Measurements from ENCODE around the gene DMXL1.

DMXL1 gene

DNA sequence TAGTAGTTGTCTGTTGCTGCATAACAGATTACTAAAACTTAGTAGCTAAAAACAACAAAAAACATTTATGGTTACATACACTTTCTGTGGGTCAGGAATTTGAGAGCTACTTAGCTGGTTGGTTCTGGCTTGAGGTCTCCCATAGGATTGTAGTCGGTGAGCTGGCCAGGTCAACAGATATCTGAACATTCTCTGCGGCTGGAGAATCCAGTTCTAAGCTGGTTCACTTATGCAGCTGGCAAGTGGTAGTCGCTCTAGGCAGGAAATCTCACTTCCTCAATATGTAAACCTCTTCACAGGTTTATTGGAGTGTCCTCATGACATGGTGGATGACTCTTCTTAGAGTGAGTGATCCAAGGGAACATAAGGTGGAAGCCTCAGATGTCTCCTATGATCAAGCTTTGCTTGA, 219.3 kb downstream of the DMXL1 start:
- H3K27ac ChIP-seq (ENCODE audit: low read depth, low read length), result no peak overlapping the region
- no peak for DNase-seq

DNA sequence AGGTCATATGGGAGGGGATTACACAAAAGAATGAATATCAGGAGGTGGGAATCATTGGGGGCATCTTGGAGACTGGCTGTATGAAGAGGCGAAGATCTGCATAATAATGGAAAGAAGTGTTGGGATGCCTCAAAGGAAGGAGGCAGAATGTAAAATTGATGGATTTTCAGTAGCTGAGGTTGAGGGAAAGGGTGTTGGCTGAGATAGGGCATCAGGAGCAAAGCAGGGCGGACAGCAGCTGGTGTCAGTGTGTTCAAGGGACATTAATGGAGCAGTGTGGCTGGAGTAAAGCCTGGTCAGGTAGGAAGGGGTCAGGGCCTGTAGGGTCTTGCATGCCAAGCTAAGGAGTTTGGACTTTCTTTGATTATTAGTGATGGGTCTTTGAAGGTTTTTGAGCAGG, 219.7 kb downstream of the DMXL1 start:
- Histone ChIP-seq H3K79me2 (ENCODE audit: control insufficient read depth, insufficient read depth, low read length) (no peaks in the 10 kb centered on the region), H2BK5ac (ENCODE audit: low read length) (peak overlapping the region; percentile 40), H3K4me3 (ENCODE audit: low read length) (no peak overlapping the region), H2BK120ac (ENCODE audit: low read depth, low read length) (no peak overlapping the region), H3K4ac (ENCODE audit: low read depth, low read length) (no peak overlapping the region), H2AK5ac (ENCODE audit: low read length) (peak overlapping the region; percentile 4), H3K4me1 (ENCODE audit: control insufficient read depth, low read depth, low read length) (peaks cover 14% of the 10 kb centered on the region), H3K79me1 (ENCODE audit: low read length) (peaks cover 5% of the 10 kb centered on the region), H3K27me3 (ENCODE audit: insufficient read depth, low read length, poor library complexity) (no peaks in the 10 kb centered on the region), H2BK15ac (replicated peaks; ENCODE audit: low read depth) (no peak overlapping the region), H3K9ac (ENCODE audit: low read length) (no peak overlapping the region), H3K56ac (ENCODE audit: low read length) (peak overlapping the region; percentile 22), H3K18ac (ENCODE audit: low read length) (no peak overlapping the region), H3K23ac (ENCODE audit: low read length) (no peak overlapping the region), H3K36me3 (ENCODE audit: control insufficient read depth, insufficient read depth, low read length) (no peaks in the 10 kb centered on the region), H3K4me2 (ENCODE audit: low read length) (no peak overlapping the region), H4K5ac (ENCODE audit: low read length) (no peak overlapping the region), H3K27ac (ENCODE audit: low read depth, low read length) (no peak overlapping the region), H4K8ac (ENCODE audit: low read depth, low read length) (no peak overlapping the region)
- DNase-seq, result no peak
- WGBS (ENCODE audit: extremely low coverage, insufficient coverage, low lambda C conversion rate), result no CpG with 5 or more reads among the region's 2 CpGs

More for the DNA sequence above, 219.3 kb downstream of the DMXL1 start:
- H2BK5ac ChIP-seq (ENCODE audit: low read length), result no peak overlapping the region
- no peak overlapping the region for H3K4me2 ChIP-seq (ENCODE audit: low read length)
- H2AK5ac ChIP-seq (ENCODE audit: low read length), result no peak overlapping the region
- no peaks in the 10 kb centered on the region for H3K79me2 ChIP-seq (ENCODE audit: control insufficient read depth, insufficient read depth, low read length)
- no peak overlapping the region for H3K23ac ChIP-seq (ENCODE audit: low read length)
- H3K4me1 ChIP-seq (ENCODE audit: control insufficient read depth, low read depth, low read length), result peaks cover 14% of the 10 kb centered on the region
- no peaks in the 10 kb centered on the region for H3K36me3 ChIP-seq (ENCODE audit: control insufficient read depth, insufficient read depth, low read length)
- H2BK120ac ChIP-seq (ENCODE audit: low read depth, low read length), result no peak overlapping the region
- peak overlapping the region; percentile 22 for H3K56ac ChIP-seq (ENCODE audit: low read length)
- no CpG with 5 or more reads among the region's 3 CpGs for WGBS (ENCODE audit: extremely low coverage, insufficient coverage, low lambda C conversion rate)
- H3K9ac ChIP-seq (ENCODE audit: low read length), result no peak overlapping the region
- no peak overlapping the region for H3K18ac ChIP-seq (ENCODE audit: low read length)
- H3K27me3 ChIP-seq (ENCODE audit: insufficient read depth, low read length, poor library complexity), result no peaks in the 10 kb centered on the region
- no peak overlapping the region for H2BK15ac ChIP-seq (replicated peaks; ENCODE audit: low read depth)
- H3K4ac ChIP-seq (ENCODE audit: low read depth, low read length), result no peak overlapping the region
- no peak overlapping the region for H4K8ac ChIP-seq (ENCODE audit: low read depth, low read length)
- H4K5ac ChIP-seq (ENCODE audit: low read length), result no peak overlapping the region
- H3K79me1 ChIP-seq (ENCODE audit: low read length), result peaks cover 5% of the 10 kb centered on the region
- no peak overlapping the region for H3K4me3 ChIP-seq (ENCODE audit: low read length)

DNA sequence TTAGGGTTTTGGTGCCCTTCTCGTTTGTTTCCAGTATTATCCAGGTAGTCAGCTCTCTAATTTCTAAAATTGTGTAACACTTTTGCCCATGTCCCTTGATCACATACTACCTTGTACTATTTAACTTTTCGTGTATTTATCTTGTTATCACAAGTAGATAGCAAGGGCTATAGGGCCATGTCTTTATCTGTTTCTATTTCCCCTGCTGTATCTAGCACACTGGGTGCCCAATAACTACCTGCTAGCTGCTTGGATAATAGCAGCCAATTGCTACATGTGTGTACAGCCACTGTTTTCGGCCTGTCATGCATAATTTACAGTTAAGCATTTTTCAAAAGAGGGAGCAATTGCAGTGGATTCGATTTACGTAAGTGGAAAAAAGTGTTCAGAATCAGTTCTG, 220.2 kb downstream of the DMXL1 start:
- Histone ChIP-seq H2BK120ac (ENCODE audit: low read depth, low read length) (no peak overlapping the region), H3K56ac (ENCODE audit: low read length) (peak overlapping the region; percentile 22), H3K4me1 (ENCODE audit: control insufficient read depth, low read depth, low read length) (peaks cover 14% of the 10 kb centered on the region), H2BK5ac (ENCODE audit: low read length) (no peak overlapping the region), H3K9ac (ENCODE audit: low read length) (no peak overlapping the region), H4K8ac (ENCODE audit: low read depth, low read length) (no peak overlapping the region), H3K27me3 (ENCODE audit: insufficient read depth, low read length, poor library complexity) (no peaks in the 10 kb centered on the region), H3K23ac (ENCODE audit: low read length) (no peak overlapping the region), H2BK15ac (replicated peaks; ENCODE audit: low read depth) (no peak overlapping the region), H3K36me3 (ENCODE audit: control insufficient read depth, insufficient read depth, low read length) (no peaks in the 10 kb centered on the region), H3K18ac (ENCODE audit: low read length) (no peak overlapping the region), H4K5ac (ENCODE audit: low read length) (no peak overlapping the region), H2AK5ac (ENCODE audit: low read length) (no peak overlapping the region), H3K79me2 (ENCODE audit: control insufficient read depth, insufficient read depth, low read length) (no peaks in the 10 kb centered on the region), H3K79me1 (ENCODE audit: low read length) (peaks cover 5% of the 10 kb centered on the region), H3K4ac (ENCODE audit: low read depth, low read length) (no peak overlapping the region), H3K4me3 (ENCODE audit: low read length) (no peak overlapping the region), H3K27ac (ENCODE audit: low read depth, low read length) (no peak overlapping the region), H3K4me2 (ENCODE audit: low read length) (no peak overlapping the region)
- DNase-seq, result no peak
- no CpG with 5 or more reads among the region's 5 CpGs for WGBS (ENCODE audit: extremely low coverage, insufficient coverage, low lambda C conversion rate)

DNA sequence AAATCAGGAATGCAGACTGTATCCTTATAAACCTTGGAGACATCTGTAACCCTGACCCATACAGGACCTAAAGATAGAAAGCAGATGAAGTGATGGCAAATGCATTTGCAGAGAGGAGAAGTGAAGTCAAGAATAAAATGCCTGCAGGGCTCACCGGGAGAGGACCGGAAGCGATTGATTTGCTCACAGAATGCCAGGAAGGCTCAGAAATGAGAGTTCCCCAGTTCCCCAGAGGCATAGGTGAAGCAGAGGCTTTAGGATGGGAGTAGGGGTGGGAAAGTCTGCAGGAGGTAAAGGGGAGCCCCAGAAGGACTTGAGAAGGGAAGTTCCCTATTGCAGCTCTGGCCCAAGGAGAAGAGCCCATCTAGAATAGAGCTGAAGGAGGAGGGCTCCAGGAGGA, 221.0 kb downstream of the DMXL1 start:
- Histone ChIP-seq H3K4ac (ENCODE audit: low read depth, low read length) (no peak overlapping the region), H3K9ac (ENCODE audit: low read length) (no peak overlapping the region), H4K8ac (ENCODE audit: low read depth, low read length) (no peak overlapping the region), H2BK5ac (ENCODE audit: low read length) (no peak overlapping the region), H4K5ac (ENCODE audit: low read length) (no peak overlapping the region), H3K18ac (ENCODE audit: low read length) (no peak overlapping the region), H3K79me1 (ENCODE audit: low read length) (peaks cover 5% of the 10 kb centered on the region), H3K27ac (ENCODE audit: low read depth, low read length) (no peak overlapping the region), H3K36me3 (ENCODE audit: control insufficient read depth, insufficient read depth, low read length) (no peaks in the 10 kb centered on the region), H3K79me2 (ENCODE audit: control insufficient read depth, insufficient read depth, low read length) (no peaks in the 10 kb centered on the region), H3K27me3 (ENCODE audit: insufficient read depth, low read length, poor library complexity) (no peaks in the 10 kb centered on the region), H3K4me1 (ENCODE audit: control insufficient read depth, low read depth, low read length) (peaks cover 13% of the 10 kb centered on the region), H3K56ac (ENCODE audit: low read length) (no peak overlapping the region), H3K4me2 (ENCODE audit: low read length) (no peak overlapping the region), H2AK5ac (ENCODE audit: low read length) (no peak overlapping the region), H3K23ac (ENCODE audit: low read length) (no peak overlapping the region), H3K4me3 (ENCODE audit: low read length) (no peak overlapping the region), H2BK15ac (replicated peaks; ENCODE audit: low read depth) (no peak overlapping the region), H2BK120ac (ENCODE audit: low read depth, low read length) (no peak overlapping the region)
- whole genome bisulfite sequencing (ENCODE audit: extremely low coverage, insufficient coverage, low lambda C conversion rate), result no CpG with 5 or more reads among the region's 3 CpGs
- no peak for DNase-seq

DNA sequence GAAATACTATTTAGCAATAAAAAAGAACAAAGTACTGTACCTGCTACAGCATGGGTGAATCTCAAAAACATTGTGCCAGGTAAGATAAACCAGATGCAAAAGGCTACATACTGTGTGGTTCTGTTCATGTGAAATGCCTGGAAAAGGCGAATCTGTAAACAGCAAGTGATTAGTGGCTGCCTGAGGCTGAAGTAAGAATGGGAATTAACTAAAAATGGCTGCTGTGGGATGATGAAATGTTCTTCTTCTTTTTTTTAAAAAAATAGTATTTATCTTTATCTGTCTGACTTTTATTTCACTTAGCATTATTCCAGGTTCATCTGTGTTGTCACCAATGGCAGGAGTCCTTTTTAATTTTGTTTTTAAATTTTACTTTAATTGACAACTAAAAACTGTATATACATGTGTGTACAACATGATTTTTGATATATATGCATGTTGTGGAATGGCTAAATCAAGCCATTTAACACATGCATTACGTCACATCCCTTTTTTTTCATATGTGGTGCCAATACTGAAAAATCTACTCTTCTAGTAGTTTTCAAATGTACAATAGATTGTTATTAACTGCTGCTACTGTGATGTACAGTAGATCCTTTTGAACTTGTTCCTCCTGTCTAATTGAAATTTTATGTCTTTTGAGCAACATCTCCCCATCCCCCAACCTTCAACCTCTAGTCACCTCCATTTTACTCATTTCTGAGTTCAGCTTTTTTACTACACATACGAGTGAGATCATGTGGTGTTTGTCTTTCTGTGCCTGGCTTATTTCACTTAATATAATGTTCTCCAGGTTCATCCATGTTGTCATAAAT, 222.0 kb downstream of the DMXL1 start:
- WGBS (ENCODE audit: extremely low coverage, insufficient coverage, low lambda C conversion rate), result no CpG with 5 or more reads among the region's 3 CpGs

DNA sequence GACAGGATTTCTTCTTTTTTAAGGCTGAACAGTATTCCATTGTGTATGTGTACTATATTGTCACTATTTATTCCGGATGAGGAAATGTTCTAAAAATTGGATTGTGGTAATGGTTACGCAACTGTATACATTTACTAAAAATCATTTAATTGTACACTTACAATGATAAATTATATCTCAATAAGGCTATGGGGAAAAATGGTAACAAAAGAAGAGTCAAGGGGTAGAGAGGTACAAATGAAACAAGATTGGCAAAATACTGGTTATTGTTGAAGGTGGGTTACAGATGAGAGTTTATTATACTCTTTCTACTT, 222.6 kb downstream of the DMXL1 start:
- Histone ChIP-seq H3K4me2 (ENCODE audit: low read length) (no peak overlapping the region), H3K4me3 (ENCODE audit: low read length) (no peak overlapping the region), H3K36me3 (ENCODE audit: control insufficient read depth, insufficient read depth, low read length) (no peaks in the 10 kb centered on the region), H4K8ac (ENCODE audit: low read depth, low read length) (no peak overlapping the region), H3K18ac (ENCODE audit: low read length) (no peak overlapping the region), H2BK5ac (ENCODE audit: low read length) (no peak overlapping the region), H3K4me1 (ENCODE audit: control insufficient read depth, low read depth, low read length) (peaks cover 12% of the 10 kb centered on the region), H2BK120ac (ENCODE audit: low read depth, low read length) (no peak overlapping the region), H2AK5ac (ENCODE audit: low read length) (no peak overlapping the region), H3K79me1 (ENCODE audit: low read length) (peaks cover 5% of the 10 kb centered on the region), H2BK15ac (replicated peaks; ENCODE audit: low read depth) (no peak overlapping the region), H3K9ac (ENCODE audit: low read length) (no peak overlapping the region), H4K5ac (ENCODE audit: low read length) (no peak overlapping the region), H3K27ac (ENCODE audit: low read depth, low read length) (no peak overlapping the region), H3K23ac (ENCODE audit: low read length) (no peak overlapping the region), H3K56ac (ENCODE audit: low read length) (no peak overlapping the region), H3K27me3 (ENCODE audit: insufficient read depth, low read length, poor library complexity) (no peaks in the 10 kb centered on the region), H3K4ac (ENCODE audit: low read depth, low read length) (no peak overlapping the region), H3K79me2 (ENCODE audit: control insufficient read depth, insufficient read depth, low read length) (no peaks in the 10 kb centered on the region)
- WGBS (ENCODE audit: extremely low coverage, insufficient coverage, low lambda C conversion rate), result no CpG with 5 or more reads among the region's 2 CpGs
- DNase-seq, result no peak

More for the DNA sequence above, 222.0 kb downstream of the DMXL1 start:
- Histone ChIP-seq H3K4me1 (ENCODE audit: control insufficient read depth, low read depth, low read length) (peaks cover 12% of the 10 kb centered on the region), H2BK5ac (ENCODE audit: low read length) (no peak overlapping the region), H3K18ac (ENCODE audit: low read length) (no peak overlapping the region), H2BK120ac (ENCODE audit: low read depth, low read length) (no peak overlapping the region), H3K79me1 (ENCODE audit: low read length) (peaks cover 5% of the 10 kb centered on the region), H3K27ac (ENCODE audit: low read depth, low read length) (no peak overlapping the region), H3K56ac (ENCODE audit: low read length) (peak overlapping the region; percentile 60), H4K5ac (ENCODE audit: low read length) (no peak overlapping the region), H3K23ac (ENCODE audit: low read length) (no peak overlapping the region), H3K4ac (ENCODE audit: low read depth, low read length) (no peak overlapping the region), H2AK5ac (ENCODE audit: low read length) (no peak overlapping the region), H3K4me3 (ENCODE audit: low read length) (no peak overlapping the region), H3K79me2 (ENCODE audit: control insufficient read depth, insufficient read depth, low read length) (no peaks in the 10 kb centered on the region), H2BK15ac (replicated peaks; ENCODE audit: low read depth) (no peak overlapping the region), H3K9ac (ENCODE audit: low read length) (no peak overlapping the region), H4K8ac (ENCODE audit: low read depth, low read length) (no peak overlapping the region), H3K4me2 (ENCODE audit: low read length) (no peak overlapping the region), H3K36me3 (ENCODE audit: control insufficient read depth, insufficient read depth, low read length) (no peaks in the 10 kb centered on the region), H3K27me3 (ENCODE audit: insufficient read depth, low read length, poor library complexity) (no peaks in the 10 kb centered on the region)
- no peak for DNase-seq

All from mesendoderm (in vitro differentiated cells).